Lower lobe of right lung (tissue), 2 donors: Measurements from ENCODE around the gene KRABD2.
"Not testable (repeated sequence)": the region's sequence is repeated elsewhere in the genome, so short reads cannot be mapped to it uniquely, and the experiment has no call there.

Source experiments
- ATAC-seq, 2 donors: fragments of 200-7000 bp; cut with Tn5 transposase; one replicate each; pipeline ENCODE4 v1.9.1; 2020 to 2022; ENCODE audit warnings: mild to moderate bottlenecking in 2 of 2, moderate library complexity in 2 of 2
- DNase-seq: peaks from one replicate; pipeline ENCODE4 v3.0.0-alpha.2; 2020
- H3K27ac ChIP-seq: fragments of 200-600 bp; one replicate; pipeline ENCODE4 v1.8.0; 2022
- H3K27me3 ChIP-seq: fragments of 200-600 bp; one replicate; pipeline ENCODE4 v1.8.0; 2022; ENCODE audit warnings: low read depth
- H3K36me3 ChIP-seq: fragments of 200-600 bp; one replicate; pipeline ENCODE4 v1.8.0; 2022; ENCODE audit warnings: mild to moderate bottlenecking
- H3K4me1 ChIP-seq: fragments of 200-600 bp; one replicate; pipeline ENCODE4 v1.8.0; 2022
- H3K4me3 ChIP-seq: fragments of 200-600 bp; one replicate; pipeline ENCODE4 v1.8.0; 2022; ENCODE audit warnings: mild to moderate bottlenecking
- H3K9me3 ChIP-seq: fragments of 200-600 bp; one replicate; pipeline ENCODE4 v1.8.0; 2022
- intact Hi-C: fragments of 100-400 bp; cut with DNase I; formaldehyde crosslinking; loops from one replicate; pipeline ENCODE4 v1.11.0; 2022
- TF ChIP-seq, protein P1 (sequence below): fragments of 200-600 bp; IDR thresholded peaks from one replicate; pipeline ENCODE4 v1.8.0; 2022; ENCODE audit warnings: antibody characterized with exemption, mild to moderate bottlenecking
- donor health status: DM: no; HTN: yes; CAD: no; lungs with severe emphysema.

KRABD2 gene

DNA sequence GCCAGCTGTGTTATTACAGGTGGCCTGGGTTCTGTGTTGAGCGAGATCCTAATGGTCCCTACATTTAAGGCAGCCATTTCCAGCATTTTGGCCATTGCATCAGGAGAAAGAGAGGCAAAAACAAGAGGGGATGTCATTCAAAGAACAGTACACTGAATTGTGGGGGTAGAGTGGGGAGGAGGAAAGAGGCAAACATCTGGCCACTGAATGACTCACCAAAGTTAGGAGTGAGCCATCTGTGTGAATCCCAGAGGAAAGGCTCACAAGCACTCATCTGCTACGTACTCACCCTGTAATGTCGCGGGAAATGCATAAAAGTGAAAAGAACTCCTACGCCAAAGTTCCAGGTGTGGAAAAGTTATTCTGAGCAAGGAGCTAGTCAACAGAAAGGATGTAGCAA is 16.7 kb downstream of the KRABD2 start:
- peaks cover 4% of the 10 kb centered on the region for H3K36me3 ChIP-seq
- no peak overlapping the region for H3K4me3 ChIP-seq
- no peaks in the 10 kb centered on the region for H3K27me3 ChIP-seq
- no peak for DNase-seq
- ATAC-seq: no peak
- H3K27ac ChIP-seq: peak overlapping the region; percentile 28
- intact Hi-C loops: no loop called here
- TF ChIP-seq, protein P1, sequence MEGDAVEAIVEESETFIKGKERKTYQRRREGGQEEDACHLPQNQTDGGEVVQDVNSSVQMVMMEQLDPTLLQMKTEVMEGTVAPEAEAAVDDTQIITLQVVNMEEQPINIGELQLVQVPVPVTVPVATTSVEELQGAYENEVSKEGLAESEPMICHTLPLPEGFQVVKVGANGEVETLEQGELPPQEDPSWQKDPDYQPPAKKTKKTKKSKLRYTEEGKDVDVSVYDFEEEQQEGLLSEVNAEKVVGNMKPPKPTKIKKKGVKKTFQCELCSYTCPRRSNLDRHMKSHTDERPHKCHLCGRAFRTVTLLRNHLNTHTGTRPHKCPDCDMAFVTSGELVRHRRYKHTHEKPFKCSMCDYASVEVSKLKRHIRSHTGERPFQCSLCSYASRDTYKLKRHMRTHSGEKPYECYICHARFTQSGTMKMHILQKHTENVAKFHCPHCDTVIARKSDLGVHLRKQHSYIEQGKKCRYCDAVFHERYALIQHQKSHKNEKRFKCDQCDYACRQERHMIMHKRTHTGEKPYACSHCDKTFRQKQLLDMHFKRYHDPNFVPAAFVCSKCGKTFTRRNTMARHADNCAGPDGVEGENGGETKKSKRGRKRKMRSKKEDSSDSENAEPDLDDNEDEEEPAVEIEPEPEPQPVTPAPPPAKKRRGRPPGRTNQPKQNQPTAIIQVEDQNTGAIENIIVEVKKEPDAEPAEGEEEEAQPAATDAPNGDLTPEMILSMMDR: no peak
- H3K9me3 ChIP-seq: no peaks in the 10 kb centered on the region
- H3K4me1 ChIP-seq: peaks cover 6% of the 10 kb centered on the region

GRCh38 chr17:8357910-8358309 is 18.6 kb downstream of the KRABD2 start:
- TF ChIP-seq, protein P1: no peak
- ATAC-seq (no peak), DNase-seq (no peak)
- Histone ChIP-seq H3K4me3 (no peak overlapping the region), H3K4me1 (peaks cover 6% of the 10 kb centered on the region), H3K9me3 (no peaks in the 10 kb centered on the region), H3K36me3 (no peaks in the 10 kb centered on the region), H3K27ac (no peak overlapping the region), H3K27me3 (no peaks in the 10 kb centered on the region)
- intact Hi-C loops: no loop called here

DNA sequence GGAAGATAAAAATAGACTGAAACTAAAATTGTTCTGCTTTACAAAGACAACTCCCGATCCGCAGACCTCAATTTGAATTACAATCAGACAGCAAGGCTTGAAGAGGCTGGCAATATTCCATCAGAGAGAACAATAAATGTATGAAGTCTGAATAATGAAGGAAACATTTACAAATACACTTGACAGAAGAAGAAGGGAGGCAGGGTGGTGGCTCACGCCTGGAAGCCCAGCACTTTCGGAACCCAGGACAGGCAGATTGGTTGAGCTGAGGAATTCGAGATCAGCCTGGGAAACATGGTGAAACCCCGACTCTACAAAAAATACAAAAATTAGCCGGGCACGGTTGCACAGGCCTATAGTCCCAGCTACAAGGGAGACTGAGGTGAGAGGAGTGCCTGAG is 22.3 kb downstream of the KRABD2 start:
- ATAC-seq (no peak), DNase-seq (no peak)
- Histone ChIP-seq H3K36me3 (no peaks in the 10 kb centered on the region), H3K27ac (no peak overlapping the region), H3K27me3 (no peaks in the 10 kb centered on the region), H3K4me1 (no peaks in the 10 kb centered on the region), H3K4me3 (no peak overlapping the region), H3K9me3 (no peaks in the 10 kb centered on the region)
- TF ChIP-seq, protein P1: no peak
- intact Hi-C loops: no loop called here

DNA sequence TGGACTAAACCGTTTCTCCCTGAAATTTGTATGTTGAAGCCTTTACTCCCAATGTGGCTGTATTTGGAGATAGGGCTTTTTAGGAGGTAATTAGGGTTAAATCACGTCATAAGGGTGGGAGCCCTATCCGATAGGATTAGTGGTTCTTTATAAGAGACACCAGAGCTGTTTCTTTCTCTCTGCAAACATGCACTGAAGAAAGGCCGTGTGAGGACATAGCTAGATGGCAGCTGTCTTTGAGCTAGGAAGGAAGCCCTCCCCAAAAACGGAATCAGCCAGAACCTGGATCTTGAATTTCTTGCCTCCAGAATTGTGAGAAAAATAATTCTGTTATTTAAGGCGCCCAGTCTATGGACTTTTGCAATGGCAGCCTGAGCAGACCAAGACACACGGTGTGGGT is 22.8 kb downstream of the KRABD2 start:
- TF ChIP-seq, protein P1: no peak
- H3K27me3 ChIP-seq: no peaks in the 10 kb centered on the region
- intact Hi-C loops: no loop called here
- H3K4me3 ChIP-seq: no peak overlapping the region
- H3K9me3 ChIP-seq: no peaks in the 10 kb centered on the region
- DNase-seq: no peak
- ATAC-seq: no peak
- H3K4me1 ChIP-seq: no peaks in the 10 kb centered on the region
- no peak overlapping the region for H3K27ac ChIP-seq
- no peaks in the 10 kb centered on the region for H3K36me3 ChIP-seq

DNA sequence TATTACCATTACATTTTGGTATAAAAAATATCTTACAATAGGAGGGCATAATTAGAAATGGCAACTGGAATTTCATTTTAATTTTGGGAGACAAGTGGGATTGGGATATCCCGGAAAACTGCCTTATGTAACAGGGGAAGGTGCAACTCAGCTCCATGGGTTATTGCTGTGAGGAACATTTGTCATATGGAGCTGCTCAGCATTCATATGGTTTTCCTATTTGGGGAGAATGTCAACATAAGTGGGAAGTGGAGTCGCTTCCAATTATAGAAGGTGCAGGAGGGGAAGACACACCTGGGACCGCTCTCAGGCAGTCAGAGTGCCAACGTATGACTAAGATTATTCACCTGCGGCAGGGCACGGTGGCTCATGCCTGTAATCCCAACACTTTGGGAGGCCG is 26.2 kb downstream of the KRABD2 start:
- ATAC-seq (no peak), DNase-seq (no peak)
- no peaks in the 10 kb centered on the region for H3K9me3 ChIP-seq
- H3K4me1 ChIP-seq: no peaks in the 10 kb centered on the region
- H3K36me3 ChIP-seq: no peaks in the 10 kb centered on the region
- H3K27me3 ChIP-seq: no peaks in the 10 kb centered on the region
- H3K4me3 ChIP-seq: no peak overlapping the region
- no peak overlapping the region for H3K27ac ChIP-seq
- intact Hi-C loops: no loop called here
- TF ChIP-seq, protein P1: no peak

- H3K4me3 ChIP-seq, H3K9me3 ChIP-seq, ATAC-seq, H3K27me3 ChIP-seq, H3K36me3 ChIP-seq, intact Hi-C loops, H3K4me1 ChIP-seq, DNase-seq, H3K27ac ChIP-seq: not testable (repeated sequence)
Measured at GRCh38 chr17:8347001-8347400, 29.5 kb downstream of the KRABD2 start.
